SK-N-SH (cell line): ENCODE results near the gene LHPP. TPM values are rescaled to one million over a fixed set of nuclear protein-coding genes. Genes with fewer than 3 reads are reported as not detected.

Source experiments
- CTCF ChIA-PET: fragments of 300-600, 350-600 bp; formaldehyde crosslinking; extraction: SDS; loops from one replicate; lab custom pipeline; 2021; lab: Yijun Ruan, JAX
- POLR2A ChIA-PET: fragments of 350-600 bp; sonication (Branson Sonifier 250); formaldehyde crosslinking; extraction: SDS; loops from one replicate; lab custom pipeline; 2020; ENCODE audit warnings: antibody characterized with exemption, inconsistent platforms; lab: Yijun Ruan, JAX
- DNase-seq: peaks from one replicate; pipeline ENCODE4 v3.0.0; 2012
- H2AFZ ChIP-seq: fragments of 200-600 bp; sonication (generic); 2 replicates; pipeline ENCODE4 v1.8.1; 2016; ENCODE audit warnings: antibody characterized with exemption, mild to moderate bottlenecking, low read depth
- H3F3A ChIP-seq: fragments of 200-600 bp; sonication (generic); replicated peaks from 2 replicates; pipeline ENCODE3; 2016; ENCODE audit warnings: antibody characterized with exemption, mild to moderate bottlenecking; ENCODE audit not compliant: insufficient read depth
- H3K27ac ChIP-seq, 2 experiments: fragments of 200-500 bp in 1 of 2; fragments of 200-600 bp in 1 of 2; sonication (Bioruptor generic) in 1 of 2; sonication (generic), shearing (Covaris generic) in 1 of 2; 2 replicates each; pipeline versions ENCODE4 v1.5.1 to v1.6.1; 2014 to 2016; ENCODE audit warnings: low read depth in 2 of 2, inconsistent platforms in 1 of 2, low read length in 1 of 2, mild to moderate bottlenecking in 1 of 2, mixed read lengths in 1 of 2
- H3K27me3 ChIP-seq: fragments of 200-600 bp; sonication (generic), shearing (Covaris generic); 2 replicates; pipeline ENCODE4 v1.6.1; 2016; ENCODE audit warnings: mixed run types; ENCODE audit not compliant: insufficient read depth
- H3K36me3 ChIP-seq, 2 experiments: fragments of 200-500 bp in 1 of 2; fragments of 200-600 bp in 1 of 2; sonication (Bioruptor generic) in 1 of 2; sonication (generic) in 1 of 2; replicated peaks in 1 of 2; 2 replicates each; pipeline versions ENCODE3 to v1.5.1; 2014 to 2016; ENCODE audit warnings: low read length in 1 of 2, mild to moderate bottlenecking in 1 of 2; ENCODE audit not compliant: insufficient read depth in 2 of 2, control insufficient read depth in 1 of 2
- H3K4me1 ChIP-seq, 2 experiments: fragments of 200-500 bp in 1 of 2; fragments of 200-600 bp in 1 of 2; sonication (Bioruptor generic) in 1 of 2; sonication (generic), shearing (Covaris generic) in 1 of 2; 2 replicates each; pipeline versions ENCODE4 v1.5.1 to v1.6.1; 2014 to 2016; ENCODE audit warnings: low read depth in 1 of 2, low read length in 1 of 2, mixed run types in 1 of 2; ENCODE audit not compliant: insufficient read depth in 2 of 2, control insufficient read depth in 1 of 2
- H3K4me2 ChIP-seq: fragments of 200-600 bp; sonication (generic), shearing (Covaris generic); 2 replicates; pipeline ENCODE4 v1.6.1; 2017; ENCODE audit warnings: mixed run types
- H3K4me3 ChIP-seq, 2 experiments: fragments of 200-500 bp in 1 of 2; fragments of 200-600 bp in 1 of 2; sonication (Bioruptor generic) in 1 of 2; sonication (generic), shearing (Covaris generic) in 1 of 2; 2 replicates each; pipeline versions ENCODE4 v1.5.1 to v1.8.1; 2014 to 2016; ENCODE audit warnings: low read depth in 2 of 2, inconsistent platforms in 1 of 2, low read length in 1 of 2, mild to moderate bottlenecking in 1 of 2, mixed read lengths in 1 of 2, moderate library complexity in 1 of 2
- H3K79me2 ChIP-seq: fragments of 200-600 bp; sonication (generic); 2 replicates; pipeline ENCODE4 v1.8.1; 2017; ENCODE audit warnings: mild to moderate bottlenecking; ENCODE audit not compliant: insufficient read depth
- H3K9ac ChIP-seq: fragments of 200-600 bp; sonication (generic); 2 replicates; pipeline ENCODE4 v1.6.1; 2017; ENCODE audit warnings: mixed run types
- H3K9me2 ChIP-seq: fragments of 200-600 bp; sonication (generic); 2 replicates; pipeline ENCODE4 v1.6.1; 2017; ENCODE audit warnings: mixed run types
- H3K9me3 ChIP-seq: fragments of 200-600 bp; sonication (generic); 2 replicates; pipeline ENCODE4 v1.6.1; 2017; ENCODE audit warnings: mixed run types, mild to moderate bottlenecking, moderate library complexity
- H4K20me1 ChIP-seq: fragments of 200-600 bp; sonication (generic); 2 replicates; pipeline ENCODE4 v1.6.1; 2017; ENCODE audit warnings: mild to moderate bottlenecking, mixed run types; ENCODE audit not compliant: insufficient read depth
- EP300 ChIP-seq, 2 experiments: IDR thresholded peaks; 2 replicates each; pipeline versions ENCODE4 v1.4.0 to v1.6.1; 2012; ENCODE audit warnings: borderline replicate concordance in 1 of 2, low read depth in 1 of 2, low read length in 1 of 2
- EZH2phosphoT487 ChIP-seq: fragments of 200-600 bp; sonication (generic); IDR thresholded peaks from 2 replicates; pipeline ENCODE4 v1.6.1; 2017; ENCODE audit warnings: low read depth, mixed run types, mild to moderate bottlenecking, antibody characterized with exemption, moderate library complexity, borderline replicate concordance
- GABPA ChIP-seq: IDR thresholded peaks from 2 replicates; pipeline ENCODE4 v1.4.0; 2012; ENCODE audit warnings: low read depth, mild to moderate bottlenecking
- GATA2 ChIP-seq: sonication (generic); formaldehyde crosslinking; IDR thresholded peaks from 2 replicates; pipeline ENCODE4 v1.5.0; 2020; ENCODE audit warnings: mild to moderate bottlenecking, missing genetic modification reagents
- JUND ChIP-seq: IDR thresholded peaks from 2 replicates; pipeline ENCODE4 v1.4.0; 2012
- SMC3 ChIP-seq: IDR thresholded peaks from 2 replicates; pipeline ENCODE4 v1.6.1; 2012; ENCODE audit warnings: low read depth, low read length, improper control_type of control experiment
- TAF1 ChIP-seq: IDR thresholded peaks from 2 replicates; pipeline ENCODE4 v1.6.1; 2012; ENCODE audit warnings: low read depth, mild to moderate bottlenecking, low read length, moderate library complexity, borderline replicate concordance
- YY1 ChIP-seq: IDR thresholded peaks from 2 replicates; pipeline ENCODE4 v1.4.0; 2012; ENCODE audit warnings: low read depth, mild to moderate bottlenecking
- WGBS: methylation state at CpG from one replicate; pipeline ENCODE4 v1.1.6; 2017; ENCODE audit warnings: low lambda C conversion rate; 5-methylcytosine and 5-hydroxymethylcytosine counted together
- polyA plus RNA-seq, 3 experiments: library from polyadenylated mRNA; depleted of rRNA; stranded (reverse); fragments of >200 nt; gene quantifications; 2 replicates each; pipeline ENCODE4 v1.2.3, GENCODE V29; 2012
- TF ChIP-seq, protein P1 (sequence below): IDR thresholded peaks from 2 replicates; pipeline ENCODE4 v1.4.0; 2012; ENCODE audit warnings: low read depth
- TF ChIP-seq, protein P2 (sequence below): fragments of 200-600 bp; sonication (generic); IDR thresholded peaks from 2 replicates; pipeline ENCODE4 v1.6.1; 2017; ENCODE audit warnings: antibody characterized with exemption, mild to moderate bottlenecking, moderate library complexity
- TF ChIP-seq, protein P3 (sequence below): IDR thresholded peaks from 2 replicates; pipeline ENCODE4 v1.6.1; 2012; ENCODE audit warnings: mild to moderate bottlenecking, low read depth, low read length, moderate library complexity
- TF ChIP-seq, protein P4 (sequence below): IDR thresholded peaks from 2 replicates; pipeline ENCODE4; 2012

Gene LHPP
- polyA plus RNA-seq, 1 of the 3 experiments (the other 2 are of a cell fraction), result 29.8 TPM

DNA sequence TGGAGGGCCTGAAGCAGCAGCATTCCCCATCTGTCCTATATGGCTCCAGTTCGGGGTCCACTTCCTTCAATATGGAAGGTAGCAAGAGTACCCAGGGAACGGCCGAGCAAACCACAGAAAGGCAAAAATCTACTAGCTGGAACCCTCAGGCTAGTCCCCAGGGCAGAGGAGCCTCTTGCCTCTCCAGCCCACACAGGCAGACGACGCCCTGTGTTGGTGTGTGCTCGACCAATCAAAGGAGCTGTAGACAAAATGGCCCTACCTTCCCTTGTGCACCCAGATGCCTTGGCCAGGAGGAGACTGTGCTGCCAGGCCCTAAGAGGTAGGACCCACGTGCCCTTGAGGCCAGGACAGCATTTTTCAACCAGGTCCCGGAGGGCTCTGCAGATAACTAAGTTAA is 191.1 kb downstream of the LHPP start:
- no peaks in the 10 kb centered on the region for H3K27me3 ChIP-seq
- peaks cover 15 to 67% of the 10 kb centered on the region in 2 experiments for H3K4me1 ChIP-seq
- POLR2A ChIA-PET, result no interaction called here
- no peaks in the 10 kb centered on the region for H3K9me3 ChIP-seq
- no peak overlapping the region; a peak in 1 of 4 replicates for H3K27ac ChIP-seq
- no peaks in the 10 kb centered on the region for H3K9me2 ChIP-seq
- no peak for TF ChIP-seq YY1
- TF ChIP-seq GATA2 (CRISPR knock-in tag), result no peak
- TF ChIP-seq, protein P1, sequence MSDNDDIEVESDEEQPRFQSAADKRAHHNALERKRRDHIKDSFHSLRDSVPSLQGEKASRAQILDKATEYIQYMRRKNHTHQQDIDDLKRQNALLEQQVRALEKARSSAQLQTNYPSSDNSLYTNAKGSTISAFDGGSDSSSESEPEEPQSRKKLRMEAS, result no peak
- TF ChIP-seq GABPA, result no peak
- TF ChIP-seq EZH2phosphoT487, result no peak
- TF ChIP-seq, protein P2, sequence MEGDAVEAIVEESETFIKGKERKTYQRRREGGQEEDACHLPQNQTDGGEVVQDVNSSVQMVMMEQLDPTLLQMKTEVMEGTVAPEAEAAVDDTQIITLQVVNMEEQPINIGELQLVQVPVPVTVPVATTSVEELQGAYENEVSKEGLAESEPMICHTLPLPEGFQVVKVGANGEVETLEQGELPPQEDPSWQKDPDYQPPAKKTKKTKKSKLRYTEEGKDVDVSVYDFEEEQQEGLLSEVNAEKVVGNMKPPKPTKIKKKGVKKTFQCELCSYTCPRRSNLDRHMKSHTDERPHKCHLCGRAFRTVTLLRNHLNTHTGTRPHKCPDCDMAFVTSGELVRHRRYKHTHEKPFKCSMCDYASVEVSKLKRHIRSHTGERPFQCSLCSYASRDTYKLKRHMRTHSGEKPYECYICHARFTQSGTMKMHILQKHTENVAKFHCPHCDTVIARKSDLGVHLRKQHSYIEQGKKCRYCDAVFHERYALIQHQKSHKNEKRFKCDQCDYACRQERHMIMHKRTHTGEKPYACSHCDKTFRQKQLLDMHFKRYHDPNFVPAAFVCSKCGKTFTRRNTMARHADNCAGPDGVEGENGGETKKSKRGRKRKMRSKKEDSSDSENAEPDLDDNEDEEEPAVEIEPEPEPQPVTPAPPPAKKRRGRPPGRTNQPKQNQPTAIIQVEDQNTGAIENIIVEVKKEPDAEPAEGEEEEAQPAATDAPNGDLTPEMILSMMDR, result no peak
- TF ChIP-seq, protein P3, sequence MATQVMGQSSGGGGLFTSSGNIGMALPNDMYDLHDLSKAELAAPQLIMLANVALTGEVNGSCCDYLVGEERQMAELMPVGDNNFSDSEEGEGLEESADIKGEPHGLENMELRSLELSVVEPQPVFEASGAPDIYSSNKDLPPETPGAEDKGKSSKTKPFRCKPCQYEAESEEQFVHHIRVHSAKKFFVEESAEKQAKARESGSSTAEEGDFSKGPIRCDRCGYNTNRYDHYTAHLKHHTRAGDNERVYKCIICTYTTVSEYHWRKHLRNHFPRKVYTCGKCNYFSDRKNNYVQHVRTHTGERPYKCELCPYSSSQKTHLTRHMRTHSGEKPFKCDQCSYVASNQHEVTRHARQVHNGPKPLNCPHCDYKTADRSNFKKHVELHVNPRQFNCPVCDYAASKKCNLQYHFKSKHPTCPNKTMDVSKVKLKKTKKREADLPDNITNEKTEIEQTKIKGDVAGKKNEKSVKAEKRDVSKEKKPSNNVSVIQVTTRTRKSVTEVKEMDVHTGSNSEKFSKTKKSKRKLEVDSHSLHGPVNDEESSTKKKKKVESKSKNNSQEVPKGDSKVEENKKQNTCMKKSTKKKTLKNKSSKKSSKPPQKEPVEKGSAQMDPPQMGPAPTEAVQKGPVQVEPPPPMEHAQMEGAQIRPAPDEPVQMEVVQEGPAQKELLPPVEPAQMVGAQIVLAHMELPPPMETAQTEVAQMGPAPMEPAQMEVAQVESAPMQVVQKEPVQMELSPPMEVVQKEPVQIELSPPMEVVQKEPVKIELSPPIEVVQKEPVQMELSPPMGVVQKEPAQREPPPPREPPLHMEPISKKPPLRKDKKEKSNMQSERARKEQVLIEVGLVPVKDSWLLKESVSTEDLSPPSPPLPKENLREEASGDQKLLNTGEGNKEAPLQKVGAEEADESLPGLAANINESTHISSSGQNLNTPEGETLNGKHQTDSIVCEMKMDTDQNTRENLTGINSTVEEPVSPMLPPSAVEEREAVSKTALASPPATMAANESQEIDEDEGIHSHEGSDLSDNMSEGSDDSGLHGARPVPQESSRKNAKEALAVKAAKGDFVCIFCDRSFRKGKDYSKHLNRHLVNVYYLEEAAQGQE, result no peak
- TF ChIP-seq EP300 (IDR thresholded peaks at IDR 0.05; ENCODE audit: borderline replicate concordance in 1 of 2, low read depth in 1 of 2, low read length in 1 of 2), result no peak
- TF ChIP-seq JUND, result no peak
- no peak for TF ChIP-seq TAF1
- TF ChIP-seq, protein P4, sequence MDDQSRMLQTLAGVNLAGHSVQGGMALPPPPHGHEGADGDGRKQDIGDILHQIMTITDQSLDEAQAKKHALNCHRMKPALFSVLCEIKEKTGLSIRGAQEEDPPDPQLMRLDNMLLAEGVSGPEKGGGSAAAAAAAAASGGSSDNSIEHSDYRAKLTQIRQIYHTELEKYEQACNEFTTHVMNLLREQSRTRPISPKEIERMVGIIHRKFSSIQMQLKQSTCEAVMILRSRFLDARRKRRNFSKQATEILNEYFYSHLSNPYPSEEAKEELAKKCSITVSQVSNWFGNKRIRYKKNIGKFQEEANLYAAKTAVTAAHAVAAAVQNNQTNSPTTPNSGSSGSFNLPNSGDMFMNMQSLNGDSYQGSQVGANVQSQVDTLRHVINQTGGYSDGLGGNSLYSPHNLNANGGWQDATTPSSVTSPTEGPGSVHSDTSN, result no peak
- no peak for TF ChIP-seq SMC3
- CTCF ChIA-PET, result interaction anchor here (0.5 to 1.5 kb wide), 4 partner anchors 20 to 114 kb away, joined by 3 to 4 read pairs (median 3); no protein-coding TSS in a partner anchor
- H4K20me1 ChIP-seq, result 0 out of 2 replicates have a peak, but pooled peaks cover under 1% of the 10 kb centered on the region
- peaks cover 4% of the 10 kb centered on the region for H3F3A ChIP-seq
- no peak overlapping the region for H3K4me2 ChIP-seq
- WGBS, result 92% methylated on average over 8 of the region's 8 CpGs
- no peak overlapping the region for H3K4me3 ChIP-seq
- H3K79me2 ChIP-seq, result peaks cover 4% of the 10 kb centered on the region; the same call in 1 of the 2 replicates
- H3K36me3 ChIP-seq, result no peaks in the 10 kb centered on the region
- no peak for DNase-seq
- H2AFZ ChIP-seq, result no peak overlapping the region
- no peak overlapping the region for H3K9ac ChIP-seq
